Ishikawa (cell line): ENCODE results near the gene SH2D6.

ENCODE experiments used
- CEBPB ChIP-seq: IDR thresholded peaks from 2 replicates; pipeline ENCODE4 v1.6.1; 2012
- CREB1 ChIP-seq: IDR thresholded peaks from 2 replicates; pipeline ENCODE4 v1.6.1; 2012; ENCODE audit warnings: low read depth
- EGR1 ChIP-seq: IDR thresholded peaks from 2 replicates; pipeline ENCODE4 v1.6.1; 2012
- EP300 ChIP-seq: IDR thresholded peaks from 2 replicates; pipeline ENCODE4 v1.6.1; 2012; ENCODE audit warnings: borderline replicate concordance
- FOXM1 ChIP-seq: IDR thresholded peaks from 2 replicates; pipeline ENCODE4 v1.6.1; 2012; ENCODE audit warnings: low read depth, borderline replicate concordance
- MAX ChIP-seq: IDR thresholded peaks from 2 replicates; pipeline ENCODE4 v1.6.1; 2012
- NFIC ChIP-seq: IDR thresholded peaks from 2 replicates; pipeline ENCODE4 v1.6.1; 2012
- RAD21 ChIP-seq: IDR thresholded peaks from 2 replicates; pipeline ENCODE4 v1.6.1; 2012; ENCODE audit warnings: low read depth
- TAF1 ChIP-seq: IDR thresholded peaks from 2 replicates; pipeline ENCODE4 v1.6.1; 2012; ENCODE audit warnings: low read depth, mild to moderate bottlenecking
- TCF12 ChIP-seq: IDR thresholded peaks from 2 replicates; pipeline ENCODE4 v1.6.1; 2012; ENCODE audit warnings: low read depth
- TEAD4 ChIP-seq: IDR thresholded peaks from 2 replicates; pipeline ENCODE4 v1.6.1; 2012
- YY1 ChIP-seq: IDR thresholded peaks from 2 replicates; pipeline ENCODE4 v1.6.1; 2012; ENCODE audit warnings: low read depth
- ZBTB7A ChIP-seq: IDR thresholded peaks from 2 replicates; pipeline ENCODE4 v1.6.1; 2012; ENCODE audit warnings: low read depth
- TF ChIP-seq, protein P1 (sequence below): IDR thresholded peaks from 2 replicates; pipeline ENCODE4 v1.6.1; 2012
- TF ChIP-seq, protein P2 (sequence below): IDR thresholded peaks from 2 replicates; pipeline ENCODE4 v1.6.1; 2012; ENCODE audit warnings: low read depth, mild to moderate bottlenecking

SH2D6 gene

DNA sequence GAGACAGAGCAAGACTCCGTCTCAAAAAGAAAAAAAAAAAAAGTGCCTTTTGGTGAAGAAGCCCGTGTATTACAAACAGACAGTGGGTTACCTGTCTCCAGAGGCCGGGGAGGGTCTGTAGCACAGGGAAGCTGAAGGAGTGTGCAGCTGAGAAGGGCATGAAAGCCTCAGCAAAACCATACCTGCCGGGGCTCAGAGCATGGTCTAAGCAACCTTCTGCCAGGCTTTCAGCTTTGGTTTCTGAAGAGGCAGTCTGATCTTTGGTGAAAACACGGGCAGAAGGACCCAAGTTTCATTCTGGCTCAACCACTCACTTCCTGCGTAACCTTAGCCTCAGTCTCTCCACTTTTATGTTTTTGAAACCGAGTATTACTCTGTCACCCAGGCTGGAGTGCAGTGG is 21.5 kb downstream of the SH2D6 start:
- TF ChIP-seq ZBTB7A (no peak), CREB1 (no peak), EGR1 (no peak), MAX (no peak), YY1 (no peak), NFIC (no peak), FOXM1 (no peak), CEBPB (no peak)
- TF ChIP-seq, protein P1, sequence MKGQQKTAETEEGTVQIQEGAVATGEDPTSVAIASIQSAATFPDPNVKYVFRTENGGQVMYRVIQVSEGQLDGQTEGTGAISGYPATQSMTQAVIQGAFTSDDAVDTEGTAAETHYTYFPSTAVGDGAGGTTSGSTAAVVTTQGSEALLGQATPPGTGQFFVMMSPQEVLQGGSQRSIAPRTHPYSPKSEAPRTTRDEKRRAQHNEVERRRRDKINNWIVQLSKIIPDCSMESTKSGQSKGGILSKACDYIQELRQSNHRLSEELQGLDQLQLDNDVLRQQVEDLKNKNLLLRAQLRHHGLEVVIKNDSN, result no peak

DNA sequence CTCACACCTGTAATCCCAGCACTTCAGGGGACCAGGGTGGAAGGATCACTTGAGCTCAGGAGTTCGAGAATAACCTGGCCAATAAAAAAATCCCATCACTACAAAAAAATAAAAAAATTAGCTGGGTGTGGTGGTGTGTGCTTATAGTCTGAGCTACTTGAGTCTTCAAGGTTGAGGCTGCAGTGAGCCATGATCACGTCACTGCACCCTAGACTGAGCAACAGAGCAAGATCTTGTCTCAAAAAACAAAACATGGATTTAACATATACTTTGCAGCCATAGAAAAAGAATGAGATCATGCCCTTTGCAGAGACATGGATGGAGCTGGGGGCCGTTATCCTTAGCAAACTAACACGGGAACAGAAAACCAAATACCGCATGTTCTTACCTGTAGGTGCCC is 22.2 kb downstream of the SH2D6 start:
- TF ChIP-seq TEAD4, result no peak
- no peak for TF ChIP-seq EP300
- TF ChIP-seq FOXM1, result no peak
- no peak for TF ChIP-seq NFIC
- TF ChIP-seq, protein P2, sequence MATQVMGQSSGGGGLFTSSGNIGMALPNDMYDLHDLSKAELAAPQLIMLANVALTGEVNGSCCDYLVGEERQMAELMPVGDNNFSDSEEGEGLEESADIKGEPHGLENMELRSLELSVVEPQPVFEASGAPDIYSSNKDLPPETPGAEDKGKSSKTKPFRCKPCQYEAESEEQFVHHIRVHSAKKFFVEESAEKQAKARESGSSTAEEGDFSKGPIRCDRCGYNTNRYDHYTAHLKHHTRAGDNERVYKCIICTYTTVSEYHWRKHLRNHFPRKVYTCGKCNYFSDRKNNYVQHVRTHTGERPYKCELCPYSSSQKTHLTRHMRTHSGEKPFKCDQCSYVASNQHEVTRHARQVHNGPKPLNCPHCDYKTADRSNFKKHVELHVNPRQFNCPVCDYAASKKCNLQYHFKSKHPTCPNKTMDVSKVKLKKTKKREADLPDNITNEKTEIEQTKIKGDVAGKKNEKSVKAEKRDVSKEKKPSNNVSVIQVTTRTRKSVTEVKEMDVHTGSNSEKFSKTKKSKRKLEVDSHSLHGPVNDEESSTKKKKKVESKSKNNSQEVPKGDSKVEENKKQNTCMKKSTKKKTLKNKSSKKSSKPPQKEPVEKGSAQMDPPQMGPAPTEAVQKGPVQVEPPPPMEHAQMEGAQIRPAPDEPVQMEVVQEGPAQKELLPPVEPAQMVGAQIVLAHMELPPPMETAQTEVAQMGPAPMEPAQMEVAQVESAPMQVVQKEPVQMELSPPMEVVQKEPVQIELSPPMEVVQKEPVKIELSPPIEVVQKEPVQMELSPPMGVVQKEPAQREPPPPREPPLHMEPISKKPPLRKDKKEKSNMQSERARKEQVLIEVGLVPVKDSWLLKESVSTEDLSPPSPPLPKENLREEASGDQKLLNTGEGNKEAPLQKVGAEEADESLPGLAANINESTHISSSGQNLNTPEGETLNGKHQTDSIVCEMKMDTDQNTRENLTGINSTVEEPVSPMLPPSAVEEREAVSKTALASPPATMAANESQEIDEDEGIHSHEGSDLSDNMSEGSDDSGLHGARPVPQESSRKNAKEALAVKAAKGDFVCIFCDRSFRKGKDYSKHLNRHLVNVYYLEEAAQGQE, result no peak
- no peak for TF ChIP-seq MAX
- no peak for TF ChIP-seq CREB1
- TF ChIP-seq EGR1, result no peak
- no peak for TF ChIP-seq ZBTB7A

GRCh38 chr2:85441864-85442263 is 23.4 kb downstream of the SH2D6 start:
- no peak for TF ChIP-seq TAF1
- TF ChIP-seq TCF12, result no peak
- TF ChIP-seq CEBPB, result no peak
- TF ChIP-seq, protein P1, result no peak
- TF ChIP-seq ZBTB7A, result no peak
- TF ChIP-seq MAX, result no peak
- TF ChIP-seq FOXM1, result no peak
- no peak for TF ChIP-seq TEAD4
- no peak for TF ChIP-seq RAD21
- TF ChIP-seq, protein P2, result no peak
- TF ChIP-seq YY1, result no peak
- no peak for TF ChIP-seq NFIC

DNA sequence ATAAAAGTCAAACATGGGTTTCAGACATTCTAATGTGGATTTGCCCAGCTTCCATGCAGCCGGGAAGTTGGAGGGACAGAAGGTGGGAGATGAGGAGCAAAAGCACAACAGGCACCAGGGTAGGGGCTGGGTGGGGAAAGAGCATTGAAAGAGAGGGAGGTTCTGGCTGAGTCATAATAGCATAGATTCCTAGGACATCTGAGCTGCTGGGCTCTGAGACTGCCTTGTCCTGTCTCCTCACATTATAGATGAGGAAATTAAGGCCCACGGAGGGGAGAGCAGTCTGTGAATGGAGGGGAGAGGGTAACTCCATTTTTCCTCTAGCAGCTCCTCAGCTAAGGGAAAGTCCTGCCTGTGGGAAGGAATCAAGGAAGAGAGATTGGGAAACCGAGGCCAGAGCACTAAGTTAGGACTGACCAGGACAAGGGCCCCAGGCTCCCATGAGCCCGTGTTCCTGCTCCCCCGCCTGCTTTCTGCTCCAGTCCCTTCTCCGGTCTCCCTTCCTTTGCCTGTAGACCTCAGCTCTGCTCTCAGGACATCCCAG is 26.2 kb downstream of the SH2D6 start:
- TF ChIP-seq RAD21, result no peak
- TF ChIP-seq, protein P1, result no peak
- TF ChIP-seq YY1, result no peak
- no peak for TF ChIP-seq CREB1
- no peak for TF ChIP-seq NFIC
- no peak for TF ChIP-seq EGR1
- no peak for TF ChIP-seq MAX
- no peak for TF ChIP-seq ZBTB7A
- no peak for TF ChIP-seq CEBPB
- no peak for TF ChIP-seq TAF1
- no peak for TF ChIP-seq FOXM1
- TF ChIP-seq TCF12, result no peak
- no peak for TF ChIP-seq EP300
- TF ChIP-seq, protein P2, result no peak
